Left lung (tissue), 10 donors: ENCODE measurements around the gene MPHOSPH8. TPM values are rescaled to one million over a fixed set of nuclear protein-coding genes. Genes with fewer than 3 reads are reported as not detected.
A peak's percentile ranks its signal among the peaks of the same experiment; 100 is the strongest.

Experiments
- ATAC-seq: fragments of 200-7000 bp; cut with Tn5 transposase; one replicate; pipeline ENCODE4 v1.9.1; 2020; ENCODE audit warnings: moderate library complexity
- DNase-seq, 4 donors: peaks; one replicate each; pipeline ENCODE4 v3.0.0-alpha.2; 2013 to 2020
- H3K27ac ChIP-seq, 2 donors: fragments of 200-600 bp; sonication (generic) in 1 of 2; one replicate each; pipeline versions ENCODE4 v1.5.0 to v1.8.0; 2020 to 2021
- H3K27me3 ChIP-seq, 2 donors: fragments of 200-600 bp; sonication (generic) in 1 of 2; one replicate each; pipeline versions ENCODE4 v1.5.0 to v1.8.0; 2020 to 2021
- H3K36me3 ChIP-seq, 2 donors: fragments of 200-600 bp; sonication (generic) in 1 of 2; one replicate each; pipeline versions ENCODE4 v1.5.0 to v1.8.0; 2020 to 2021
- H3K4me1 ChIP-seq, 2 donors: fragments of 200-600 bp; one replicate each; pipeline ENCODE4 v1.8.0; 2021
- H3K4me3 ChIP-seq, 2 donors: fragments of 200-600 bp; sonication (generic) in 1 of 2; one replicate each; pipeline versions ENCODE4 v1.5.0 to v1.8.0; 2020 to 2021; ENCODE audit warnings: mild to moderate bottlenecking in 1 of 2
- H3K9me3 ChIP-seq, 2 donors: fragments of 200-600 bp; sonication (generic) in 1 of 2; one replicate each; pipeline versions ENCODE4 v1.5.0 to v1.8.0; 2020 to 2021
- intact Hi-C, 2 donors: fragments of 100-400 bp; cut with DNase I; formaldehyde crosslinking; loops; one replicate each; pipeline versions ENCODE4 v1.11.2 to v1.14.2; 2022
- polyA plus RNA-seq, 6 donors: library from polyadenylated mRNA; unstranded; fragments of 120-200 nt; gene quantifications; one replicate each; pipeline ENCODE4 v1.2.1, GENCODE V29; 2013; ENCODE audit not compliant: insufficient read length in 6 of 6
- total RNA-seq, 2 donors: library from RNA; stranded (reverse); fragmentation: NEBNext Ultra II Directional; extraction: Animal tissue kit (Norgen Biotek cat#: 25700); gene quantifications; one replicate each; pipeline ENCODE4 v1.2.1, GENCODE V29; 2021
- TF ChIP-seq, protein P1 (sequence below), 2 donors: fragments of 200-600 bp; sonication (generic) in 1 of 2; IDR thresholded peaks; one replicate each; pipeline versions ENCODE4 v1.5.0 to v1.8.0; 2021; ENCODE audit warnings: antibody characterized with exemption in 2 of 2
- donor health status: DM: no; HTN: yes; CAD: no.
- donor health status: DM: no; HTN: no; CAD: no.

The MPHOSPH8 gene
- total and polyA plus RNA-seq, 8 donors = 30.9 to 84.8 (median 72.3) TPM

DNA sequence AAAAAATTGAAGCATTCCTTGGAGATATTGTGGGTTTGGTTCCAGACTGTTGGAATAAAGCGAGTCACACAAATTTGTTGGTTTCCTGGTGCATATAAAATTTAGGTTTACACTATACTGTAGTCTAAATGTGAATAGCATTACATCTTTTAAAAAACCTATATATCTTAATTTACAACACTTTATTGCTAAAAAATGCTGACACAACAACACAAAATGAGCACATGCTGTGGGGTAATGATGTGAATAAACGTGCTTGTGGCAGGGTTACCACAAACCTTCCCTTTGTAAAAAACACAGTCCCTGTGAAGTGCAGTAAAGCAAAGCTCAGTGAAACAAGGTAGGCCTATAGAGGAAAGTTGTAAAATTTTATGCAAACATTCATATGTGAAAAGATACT is 27.7 kb downstream of the MPHOSPH8 start:
- no peak for ATAC-seq
- TF ChIP-seq, protein P1, sequence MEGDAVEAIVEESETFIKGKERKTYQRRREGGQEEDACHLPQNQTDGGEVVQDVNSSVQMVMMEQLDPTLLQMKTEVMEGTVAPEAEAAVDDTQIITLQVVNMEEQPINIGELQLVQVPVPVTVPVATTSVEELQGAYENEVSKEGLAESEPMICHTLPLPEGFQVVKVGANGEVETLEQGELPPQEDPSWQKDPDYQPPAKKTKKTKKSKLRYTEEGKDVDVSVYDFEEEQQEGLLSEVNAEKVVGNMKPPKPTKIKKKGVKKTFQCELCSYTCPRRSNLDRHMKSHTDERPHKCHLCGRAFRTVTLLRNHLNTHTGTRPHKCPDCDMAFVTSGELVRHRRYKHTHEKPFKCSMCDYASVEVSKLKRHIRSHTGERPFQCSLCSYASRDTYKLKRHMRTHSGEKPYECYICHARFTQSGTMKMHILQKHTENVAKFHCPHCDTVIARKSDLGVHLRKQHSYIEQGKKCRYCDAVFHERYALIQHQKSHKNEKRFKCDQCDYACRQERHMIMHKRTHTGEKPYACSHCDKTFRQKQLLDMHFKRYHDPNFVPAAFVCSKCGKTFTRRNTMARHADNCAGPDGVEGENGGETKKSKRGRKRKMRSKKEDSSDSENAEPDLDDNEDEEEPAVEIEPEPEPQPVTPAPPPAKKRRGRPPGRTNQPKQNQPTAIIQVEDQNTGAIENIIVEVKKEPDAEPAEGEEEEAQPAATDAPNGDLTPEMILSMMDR (IDR thresholded peaks at IDR 0.05) = no peak
- DNase-seq = no peak
- Histone ChIP-seq H3K27me3 (no peaks in the 10 kb centered on the region), H3K4me3 (no peak overlapping the region), H3K36me3 (peaks cover 0 to 85% of the 10 kb centered on the region in 2 donors), H3K9me3 (no peaks in the 10 kb centered on the region), H3K4me1 (no peaks in the 10 kb centered on the region), H3K27ac (no peak overlapping the region)
- intact Hi-C loops = no loop called here

DNA sequence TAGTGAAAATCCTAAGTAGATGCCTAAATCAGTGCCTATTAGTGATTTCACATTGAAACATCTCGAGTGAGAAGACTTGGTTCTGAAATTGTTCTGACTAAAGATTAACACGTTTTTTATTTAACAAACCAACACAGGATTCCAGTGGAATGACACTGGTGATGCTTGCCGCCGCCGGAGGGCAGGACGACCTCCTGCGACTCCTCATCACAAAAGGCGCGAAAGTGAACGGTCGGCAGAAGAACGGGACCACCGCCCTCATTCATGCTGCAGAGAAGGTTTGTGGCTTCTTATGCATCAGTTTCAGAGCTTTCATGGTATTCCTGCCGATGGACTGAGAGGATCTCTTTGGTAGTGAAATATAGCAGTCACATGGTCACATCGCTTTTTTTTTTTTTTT is 28.1 kb downstream of the MPHOSPH8 start:
- intact Hi-C loops = no loop called here
- H3K27me3 ChIP-seq = no peaks in the 10 kb centered on the region
- H3K27ac ChIP-seq = no peak overlapping the region
- H3K36me3 ChIP-seq = peaks cover 0 to 90% of the 10 kb centered on the region in 2 donors
- no peaks in the 10 kb centered on the region for H3K9me3 ChIP-seq
- ATAC-seq (no peak), DNase-seq (no peak)
- H3K4me1 ChIP-seq = no peaks in the 10 kb centered on the region
- no peak overlapping the region for H3K4me3 ChIP-seq
- TF ChIP-seq, protein P1 (IDR thresholded peaks at IDR 0.05) = no peak

DNA sequence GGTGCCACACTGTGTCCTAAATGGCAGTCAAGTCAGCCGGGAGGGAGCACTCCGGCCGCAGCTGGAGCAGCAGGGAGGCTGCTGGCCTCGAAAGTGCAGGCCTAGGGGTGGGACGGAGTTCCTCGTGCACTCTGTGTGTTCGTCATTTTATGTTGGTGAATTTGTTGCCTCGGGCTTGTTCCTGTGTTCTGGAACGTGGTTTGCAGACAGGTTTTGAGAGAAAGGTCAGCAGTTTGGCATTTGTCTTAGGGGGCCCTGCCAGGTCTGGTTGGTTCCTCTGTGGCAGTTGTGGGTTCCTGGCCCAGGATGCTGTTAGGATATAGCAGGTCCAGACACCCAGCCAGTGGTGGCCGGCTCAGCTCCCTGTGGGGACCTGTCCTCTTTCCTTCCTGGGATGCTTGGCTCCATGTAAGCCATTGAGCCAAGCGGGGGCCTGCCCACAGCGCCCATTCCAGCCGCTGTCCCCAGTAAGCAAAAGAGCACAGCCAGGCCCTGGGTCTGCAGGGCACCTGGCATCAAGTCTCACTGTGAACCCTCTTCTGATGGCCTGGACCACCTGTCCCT is 30.0 kb downstream of the MPHOSPH8 start:
- H3K4me3 ChIP-seq = no peak overlapping the region
- intact Hi-C loops = no loop called here
- no peak for ATAC-seq
- no peak for DNase-seq
- no peaks in the 10 kb centered on the region for H3K27me3 ChIP-seq
- TF ChIP-seq, protein P1 (IDR thresholded peaks at IDR 0.05) = no peak
- no peaks in the 10 kb centered on the region for H3K4me1 ChIP-seq
- no peaks in the 10 kb centered on the region for H3K9me3 ChIP-seq
- no peak overlapping the region for H3K27ac ChIP-seq
- peaks cover 0 to 100% of the 10 kb centered on the region in 2 donors for H3K36me3 ChIP-seq

DNA sequence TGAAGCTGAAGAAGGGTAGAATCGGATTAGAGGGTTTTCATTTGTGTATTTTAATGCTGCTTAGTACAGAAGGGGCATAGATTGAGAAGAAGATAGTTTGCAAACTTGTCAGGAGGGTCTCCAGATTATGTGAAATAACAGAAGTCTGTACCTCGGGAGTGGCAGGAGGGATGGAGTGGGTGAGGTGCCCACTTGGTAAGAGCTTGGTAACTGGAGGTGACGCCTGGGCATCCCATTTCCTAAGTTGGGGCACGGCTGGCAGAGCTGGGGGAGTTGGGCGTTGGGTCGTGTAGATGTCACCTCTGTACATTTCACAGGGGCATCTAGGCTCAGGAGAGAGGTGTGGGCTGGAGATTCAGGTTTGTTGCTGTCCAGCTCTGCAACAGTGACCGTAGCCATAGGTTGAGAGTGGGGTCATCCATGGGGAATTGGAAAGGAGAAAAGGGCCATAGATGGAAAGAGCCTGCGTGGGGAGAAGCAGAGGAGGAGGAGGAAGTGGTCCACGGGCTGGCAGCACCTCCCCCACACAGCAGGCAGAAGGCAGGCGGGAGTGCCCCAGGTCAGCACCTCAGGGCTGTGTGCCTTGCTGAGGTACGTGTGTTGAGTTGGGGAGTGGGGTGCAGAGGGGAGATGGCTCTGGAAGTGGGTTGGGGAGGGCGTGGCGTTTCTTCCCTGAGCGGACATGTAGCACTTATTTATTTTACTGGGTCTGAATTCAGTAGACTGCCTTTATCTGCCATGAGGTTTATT is 31.2 kb downstream of the MPHOSPH8 start:
- H3K9me3 ChIP-seq = no peaks in the 10 kb centered on the region
- no peak for DNase-seq
- H3K4me1 ChIP-seq = no peaks in the 10 kb centered on the region
- no peak overlapping the region for H3K27ac ChIP-seq
- intact Hi-C loops = no loop called here
- peaks cover 5 to 100% of the 10 kb centered on the region in 2 donors for H3K36me3 ChIP-seq
- H3K27me3 ChIP-seq = no peaks in the 10 kb centered on the region
- TF ChIP-seq, protein P1 (IDR thresholded peaks at IDR 0.05) = no peak
- ATAC-seq = no peak
- no peak overlapping the region for H3K4me3 ChIP-seq

DNA sequence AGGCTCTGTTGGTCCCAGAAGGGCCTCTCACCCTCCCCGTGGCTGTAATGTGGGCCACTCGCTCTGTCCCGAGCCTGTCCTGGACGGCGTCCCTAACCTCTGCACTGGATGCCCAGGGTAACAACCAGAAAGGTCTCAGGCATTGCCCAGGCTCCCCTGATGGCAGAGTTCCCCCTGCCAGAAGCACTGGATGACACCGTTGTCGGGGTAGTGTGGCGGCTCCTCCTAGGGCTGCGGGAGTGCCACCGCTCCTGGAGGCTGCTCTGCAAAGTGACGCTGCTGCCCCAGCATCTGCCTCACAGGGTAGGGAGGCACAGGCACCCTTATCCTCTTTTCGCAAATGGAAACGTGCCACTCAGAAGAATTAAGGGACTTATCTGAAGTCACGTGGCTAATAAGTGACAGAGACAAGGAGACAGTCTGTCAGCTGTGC is 32.0 kb downstream of the MPHOSPH8 start:
- Histone ChIP-seq H3K9me3 (no peaks in the 10 kb centered on the region), H3K27me3 (no peaks in the 10 kb centered on the region), H3K36me3 (peaks cover 6 to 100% of the 10 kb centered on the region in 2 donors), H3K4me3 (no peak overlapping the region), H3K27ac (no peak overlapping the region), H3K4me1 (no peaks in the 10 kb centered on the region)
- TF ChIP-seq, protein P1 (IDR thresholded peaks at IDR 0.05) = no peak
- intact Hi-C loops = no loop called here
- ATAC-seq (peak; percentile 17), DNase-seq (no peak)
